ENCODE measurements around the gene ANKRD6.

DNA sequence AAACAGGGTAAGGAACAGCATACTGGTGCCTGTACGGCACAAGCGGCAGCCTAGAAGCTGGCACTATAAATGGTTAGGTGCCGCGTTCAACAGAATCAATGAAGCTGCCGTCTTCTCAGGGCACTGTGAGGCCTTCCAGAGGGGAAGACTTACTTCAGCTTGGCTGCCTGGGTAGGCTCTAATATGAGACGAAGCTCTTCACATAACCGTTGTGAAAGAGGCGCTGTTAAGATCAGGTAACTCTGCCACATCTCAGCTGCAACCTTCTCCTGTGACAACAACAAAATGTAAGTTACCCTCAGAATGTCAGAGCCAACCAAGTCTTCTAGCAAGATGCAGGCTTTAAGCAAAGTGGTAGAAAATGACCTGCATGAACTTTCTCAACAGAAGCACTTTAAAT lies 217.6 kb downstream of the ANKRD6 start:
- TF ChIP-seq, protein P1, sequence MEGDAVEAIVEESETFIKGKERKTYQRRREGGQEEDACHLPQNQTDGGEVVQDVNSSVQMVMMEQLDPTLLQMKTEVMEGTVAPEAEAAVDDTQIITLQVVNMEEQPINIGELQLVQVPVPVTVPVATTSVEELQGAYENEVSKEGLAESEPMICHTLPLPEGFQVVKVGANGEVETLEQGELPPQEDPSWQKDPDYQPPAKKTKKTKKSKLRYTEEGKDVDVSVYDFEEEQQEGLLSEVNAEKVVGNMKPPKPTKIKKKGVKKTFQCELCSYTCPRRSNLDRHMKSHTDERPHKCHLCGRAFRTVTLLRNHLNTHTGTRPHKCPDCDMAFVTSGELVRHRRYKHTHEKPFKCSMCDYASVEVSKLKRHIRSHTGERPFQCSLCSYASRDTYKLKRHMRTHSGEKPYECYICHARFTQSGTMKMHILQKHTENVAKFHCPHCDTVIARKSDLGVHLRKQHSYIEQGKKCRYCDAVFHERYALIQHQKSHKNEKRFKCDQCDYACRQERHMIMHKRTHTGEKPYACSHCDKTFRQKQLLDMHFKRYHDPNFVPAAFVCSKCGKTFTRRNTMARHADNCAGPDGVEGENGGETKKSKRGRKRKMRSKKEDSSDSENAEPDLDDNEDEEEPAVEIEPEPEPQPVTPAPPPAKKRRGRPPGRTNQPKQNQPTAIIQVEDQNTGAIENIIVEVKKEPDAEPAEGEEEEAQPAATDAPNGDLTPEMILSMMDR (conservative IDR thresholded peaks at IDR 0.05; ENCODE audit: low read depth, low read length) = no peak
- no peak for TF ChIP-seq EZH2 (IDR thresholded peaks at IDR 0.05; ENCODE audit: borderline replicate concordance, low read depth, low read length, poor library complexity, severe bottlenecking)

All from A673 (cell line).